Measurements from ENCODE around the gene SULT2B1.

DNA sequence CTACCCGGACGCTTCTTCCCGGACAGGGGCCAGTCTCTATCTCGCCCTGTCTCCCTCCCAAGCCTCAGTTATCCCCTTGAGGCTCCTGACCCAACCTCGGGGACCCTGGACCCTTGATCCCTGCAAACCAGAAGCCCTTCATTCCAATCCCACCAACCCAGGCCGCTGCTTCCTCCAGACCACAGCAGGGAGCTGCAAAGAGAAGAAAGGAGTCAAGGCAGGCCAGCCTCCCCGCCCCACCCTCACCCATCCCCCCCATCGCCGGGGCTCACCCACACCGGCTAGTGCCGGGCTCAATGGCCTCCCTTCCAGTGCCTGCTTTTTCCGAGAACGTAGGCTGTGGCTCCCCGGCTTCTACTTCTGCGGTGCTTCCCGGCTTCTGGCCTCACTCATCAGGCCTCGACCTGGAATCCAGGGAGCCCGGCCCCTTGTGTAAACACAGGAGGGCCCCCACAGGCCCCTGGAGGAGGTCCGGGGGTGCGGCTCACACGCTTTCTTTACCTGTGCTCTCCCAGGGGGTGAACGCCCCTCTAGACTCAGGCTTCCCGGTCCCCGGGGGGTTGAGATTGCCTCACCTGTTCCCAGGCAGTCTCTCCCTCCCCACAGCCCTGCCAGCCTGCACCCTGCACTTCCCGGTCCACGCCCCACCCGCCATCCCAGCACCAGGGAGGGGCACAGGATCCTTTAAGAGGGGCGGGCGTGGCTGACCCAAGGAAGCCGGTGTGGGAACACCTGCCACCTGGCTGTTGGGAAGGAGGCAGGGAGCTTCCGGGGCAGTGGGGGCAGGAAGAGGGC, 62.7 kb downstream of the SULT2B1 start, which contains the start of gene FAM83E:
- TF ChIP-seq POLR2A (IDR thresholded peaks at IDR 0.05; ENCODE audit: low read depth, low read length) (no peak), MAFK (IDR thresholded peaks at IDR 0.05; ENCODE audit: low read depth, low read length) (no peak)
